HCT116 (cell line): ENCODE data around the gene NOS2.

Experiments used
- CEBPB ChIP-seq: IDR thresholded peaks from 2 replicates; pipeline ENCODE4 v1.6.1; 2012; ENCODE audit warnings: low read depth
- CTCF ChIP-seq, 3 experiments: fragments of 200-600 bp in 1 of 3; sonication (generic) in 1 of 3; IDR thresholded peaks in 2 of 3; conservative IDR thresholded peaks in 1 of 3; 2 replicates each; pipeline ENCODE4 v1.5.1; 2012 to 2017; ENCODE audit warnings: low read depth in 2 of 3, low read length in 2 of 3, antibody characterized with exemption in 1 of 3, borderline replicate concordance in 1 of 3, control low read depth in 1 of 3, mild to moderate bottlenecking in 1 of 3, mixed read lengths in 1 of 3, mixed run types in 1 of 3, moderate library complexity in 1 of 3; ENCODE audit not compliant: insufficient read depth in 1 of 3
- ELF1 ChIP-seq: IDR thresholded peaks from 2 replicates; pipeline ENCODE4 v1.6.1; 2012; ENCODE audit warnings: low read depth, borderline replicate concordance
- EZH2 ChIP-seq: fragments of 200-600 bp; sonication (generic); IDR thresholded peaks from 2 replicates; pipeline ENCODE4 v1.6.1; 2017; ENCODE audit warnings: antibody characterized with exemption, mixed run types
- EZH2phosphoT487 ChIP-seq: fragments of 200-600 bp; IDR thresholded peaks from 2 replicates; pipeline ENCODE4 v1.6.1; 2018; ENCODE audit warnings: antibody characterized with exemption, borderline replicate concordance
- JUND ChIP-seq: IDR thresholded peaks from 2 replicates; pipeline ENCODE4 v1.6.1; 2012
- POLR2A ChIP-seq: IDR thresholded peaks from 2 replicates; pipeline ENCODE4 v1.7.0; 2011; ENCODE audit warnings: borderline replicate concordance; ENCODE audit not compliant: insufficient read depth, insufficient read length; ENCODE audit errors: extremely low read depth
- POLR2AphosphoS5 ChIP-seq: IDR thresholded peaks from 2 replicates; pipeline ENCODE4 v1.6.1; 2011; ENCODE audit warnings: mild to moderate bottlenecking, low read depth, low read length, moderate library complexity
- RAD21 ChIP-seq: IDR thresholded peaks from 2 replicates; pipeline ENCODE4 v1.6.1; 2012; ENCODE audit warnings: low read depth, mild to moderate bottlenecking
- SIN3A ChIP-seq: IDR thresholded peaks from 2 replicates; pipeline ENCODE4 v1.6.1; 2012; ENCODE audit warnings: low read depth
- YY1 ChIP-seq: IDR thresholded peaks from 2 replicates; pipeline ENCODE4 v1.6.1; 2011; ENCODE audit warnings: low read length, low read depth, moderate library complexity, mild to moderate bottlenecking; ENCODE audit not compliant: insufficient replicate concordance; ENCODE audit errors: extremely low read depth
- ZBTB33 ChIP-seq: IDR thresholded peaks from 2 replicates; pipeline ENCODE4 v1.6.1; 2011; ENCODE audit warnings: mild to moderate bottlenecking, low read length, moderate library complexity; ENCODE audit not compliant: insufficient replicate concordance; ENCODE audit errors: extremely low read depth
- TF ChIP-seq, protein P1 (sequence below): IDR thresholded peaks from 2 replicates; pipeline ENCODE4 v1.6.1; 2012
- TF ChIP-seq, protein P2 (sequence below): IDR thresholded peaks from 2 replicates; pipeline ENCODE4 v1.6.1; 2012; ENCODE audit warnings: low read depth

- TF ChIP-seq POLR2AphosphoS5 (no peak), EZH2 (no peak), POLR2A (no peak), EZH2phosphoT487 (no peak), ELF1 (no peak), CEBPB (no peak), CTCF (IDR thresholded peaks at IDR 0.05 in 2 of 3, conservative IDR thresholded peaks at IDR 0.05 in 1 of 3; ENCODE audit: borderline replicate concordance in 1 of 3, insufficient read depth in 1 of 3, low read depth in 2 of 3, low read length in 2 of 3) (no peak), YY1 (no peak), SIN3A (no peak), RAD21 (no peak), JUND (no peak), ZBTB33 (no peak)
- TF ChIP-seq, protein P1, sequence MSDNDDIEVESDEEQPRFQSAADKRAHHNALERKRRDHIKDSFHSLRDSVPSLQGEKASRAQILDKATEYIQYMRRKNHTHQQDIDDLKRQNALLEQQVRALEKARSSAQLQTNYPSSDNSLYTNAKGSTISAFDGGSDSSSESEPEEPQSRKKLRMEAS, result no peak
- TF ChIP-seq, protein P2, sequence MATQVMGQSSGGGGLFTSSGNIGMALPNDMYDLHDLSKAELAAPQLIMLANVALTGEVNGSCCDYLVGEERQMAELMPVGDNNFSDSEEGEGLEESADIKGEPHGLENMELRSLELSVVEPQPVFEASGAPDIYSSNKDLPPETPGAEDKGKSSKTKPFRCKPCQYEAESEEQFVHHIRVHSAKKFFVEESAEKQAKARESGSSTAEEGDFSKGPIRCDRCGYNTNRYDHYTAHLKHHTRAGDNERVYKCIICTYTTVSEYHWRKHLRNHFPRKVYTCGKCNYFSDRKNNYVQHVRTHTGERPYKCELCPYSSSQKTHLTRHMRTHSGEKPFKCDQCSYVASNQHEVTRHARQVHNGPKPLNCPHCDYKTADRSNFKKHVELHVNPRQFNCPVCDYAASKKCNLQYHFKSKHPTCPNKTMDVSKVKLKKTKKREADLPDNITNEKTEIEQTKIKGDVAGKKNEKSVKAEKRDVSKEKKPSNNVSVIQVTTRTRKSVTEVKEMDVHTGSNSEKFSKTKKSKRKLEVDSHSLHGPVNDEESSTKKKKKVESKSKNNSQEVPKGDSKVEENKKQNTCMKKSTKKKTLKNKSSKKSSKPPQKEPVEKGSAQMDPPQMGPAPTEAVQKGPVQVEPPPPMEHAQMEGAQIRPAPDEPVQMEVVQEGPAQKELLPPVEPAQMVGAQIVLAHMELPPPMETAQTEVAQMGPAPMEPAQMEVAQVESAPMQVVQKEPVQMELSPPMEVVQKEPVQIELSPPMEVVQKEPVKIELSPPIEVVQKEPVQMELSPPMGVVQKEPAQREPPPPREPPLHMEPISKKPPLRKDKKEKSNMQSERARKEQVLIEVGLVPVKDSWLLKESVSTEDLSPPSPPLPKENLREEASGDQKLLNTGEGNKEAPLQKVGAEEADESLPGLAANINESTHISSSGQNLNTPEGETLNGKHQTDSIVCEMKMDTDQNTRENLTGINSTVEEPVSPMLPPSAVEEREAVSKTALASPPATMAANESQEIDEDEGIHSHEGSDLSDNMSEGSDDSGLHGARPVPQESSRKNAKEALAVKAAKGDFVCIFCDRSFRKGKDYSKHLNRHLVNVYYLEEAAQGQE, result no peak
Measured at GRCh38 chr17:27818401-27819105, 18.2 kb upstream of the NOS2 start.
